ENCODE data around the gene PTBP1. TPM values are rescaled to one million over a fixed set of nuclear protein-coding genes. Genes with fewer than 3 reads are reported as not detected.
A peak's percentile ranks its signal among the peaks of the same experiment; 100 is the strongest.

Gene PTBP1
- total and polyA plus RNA-seq, 2 of the 13 experiments (the other 11 are each of a cell fraction or from before 2014, with no cell fraction given) = 195 to 288 TPM

DNA sequence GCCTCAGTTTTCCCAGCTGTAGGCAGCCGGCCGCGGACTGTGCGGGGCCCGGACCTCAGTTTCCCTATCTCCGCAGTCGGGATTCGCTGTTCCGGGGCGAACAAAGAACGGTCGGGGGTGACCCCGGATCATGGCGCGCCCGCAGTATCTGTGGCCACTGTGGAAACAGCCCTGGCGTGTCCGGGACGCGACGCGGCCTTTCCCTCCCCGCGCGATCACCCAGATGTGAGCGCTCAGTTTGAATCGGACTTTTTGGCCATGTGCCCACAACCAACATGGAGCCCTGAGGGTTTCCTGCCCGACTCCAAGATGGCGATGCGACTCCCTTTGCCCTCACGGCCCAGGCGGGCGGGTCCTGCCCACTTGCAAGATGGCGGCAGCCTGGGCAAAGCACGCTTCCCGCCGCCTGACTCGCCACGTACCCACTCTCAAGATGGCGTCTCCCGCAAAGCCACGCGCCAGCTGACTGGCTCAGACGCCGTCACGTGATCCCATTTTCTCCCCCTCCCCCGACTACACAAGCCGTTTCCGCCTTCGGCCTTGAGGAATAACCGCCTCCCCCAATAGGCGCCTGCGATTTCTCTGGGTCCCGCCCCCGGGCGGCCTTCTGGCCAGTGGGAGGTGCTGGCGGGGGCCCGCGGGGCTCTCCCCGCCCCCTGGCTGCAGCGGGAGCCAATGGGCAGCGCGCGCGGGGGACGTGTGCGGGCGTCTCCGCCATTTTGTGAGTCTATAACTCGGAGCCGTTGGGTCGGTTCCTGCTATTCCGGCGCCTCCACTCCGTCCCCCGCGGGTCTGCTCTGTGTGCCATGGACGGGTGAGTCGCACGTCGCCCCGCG lies at the start of gene PTBP1 (continued):
- TF ChIP-seq ZC3H4 (CRISPR knock-in tag; IDR thresholded peaks at IDR 0.05; ENCODE audit: borderline replicate concordance) (no peak), ZNF607 (CRISPR knock-in tag; IDR thresholded peaks at IDR 0.05; ENCODE audit: borderline replicate concordance) (no peak; the same call in 1 of the 2 replicates), NR1H2 (CRISPR knock-in tag; IDR thresholded peaks at IDR 0.05; ENCODE audit: borderline replicate concordance, low read depth) (no peak), ZNF878 (CRISPR knock-in tag; IDR thresholded peaks at IDR 0.05) (peak; percentile 81), KMT2B (CRISPR knock-in tag; IDR thresholded peaks at IDR 0.05) (peak; percentile 52; the same call in 1 of the 2 replicates), MAZ (IDR thresholded peaks at IDR 0.05; ENCODE audit: borderline replicate concordance, low read depth, low read length) (peak; percentile 38; the same call in 1 of the 2 replicates), MAZ (CRISPR knock-in tag; IDR thresholded peaks at IDR 0.05; ENCODE audit: low read depth) (no peak; the same call in 1 of the 2 replicates), BRCA1 (CRISPR knock-in tag; IDR thresholded peaks at IDR 0.05) (no peak; the same call in 1 of the 2 replicates), PRMT3 (CRISPR knock-in tag; IDR thresholded peaks at IDR 0.05; ENCODE audit: borderline replicate concordance, low read depth) (no peak), ZNF589 (CRISPR knock-in tag; conservative IDR thresholded peaks at IDR 0.05) (no peak), ZNF672 (CRISPR knock-in tag; IDR thresholded peaks at IDR 0.05) (no peak), NFYC (CRISPR knock-in tag; IDR thresholded peaks at IDR 0.05) (peak; percentile 96), ZNF766 (CRISPR knock-in tag; IDR thresholded peaks at IDR 0.05; ENCODE audit: borderline replicate concordance) (no peak), SOX5 (CRISPR knock-in tag; IDR thresholded peaks at IDR 0.05; ENCODE audit: borderline replicate concordance) (peak; percentile 62; the same call in 1 of the 2 replicates), BRD4 (CRISPR knock-in tag; IDR thresholded peaks at IDR 0.05) (peak; percentile 94)
- TF ChIP-seq, protein P1, sequence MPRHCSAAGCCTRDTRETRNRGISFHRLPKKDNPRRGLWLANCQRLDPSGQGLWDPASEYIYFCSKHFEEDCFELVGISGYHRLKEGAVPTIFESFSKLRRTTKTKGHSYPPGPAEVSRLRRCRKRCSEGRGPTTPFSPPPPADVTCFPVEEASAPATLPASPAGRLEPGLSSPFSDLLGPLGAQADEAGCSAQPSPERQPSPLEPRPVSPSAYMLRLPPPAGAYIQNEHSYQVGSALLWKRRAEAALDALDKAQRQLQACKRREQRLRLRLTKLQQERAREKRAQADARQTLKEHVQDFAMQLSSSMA (CRISPR knock-in tag; IDR thresholded peaks at IDR 0.05) = peak; percentile 98
- TF ChIP-seq, protein P2, sequence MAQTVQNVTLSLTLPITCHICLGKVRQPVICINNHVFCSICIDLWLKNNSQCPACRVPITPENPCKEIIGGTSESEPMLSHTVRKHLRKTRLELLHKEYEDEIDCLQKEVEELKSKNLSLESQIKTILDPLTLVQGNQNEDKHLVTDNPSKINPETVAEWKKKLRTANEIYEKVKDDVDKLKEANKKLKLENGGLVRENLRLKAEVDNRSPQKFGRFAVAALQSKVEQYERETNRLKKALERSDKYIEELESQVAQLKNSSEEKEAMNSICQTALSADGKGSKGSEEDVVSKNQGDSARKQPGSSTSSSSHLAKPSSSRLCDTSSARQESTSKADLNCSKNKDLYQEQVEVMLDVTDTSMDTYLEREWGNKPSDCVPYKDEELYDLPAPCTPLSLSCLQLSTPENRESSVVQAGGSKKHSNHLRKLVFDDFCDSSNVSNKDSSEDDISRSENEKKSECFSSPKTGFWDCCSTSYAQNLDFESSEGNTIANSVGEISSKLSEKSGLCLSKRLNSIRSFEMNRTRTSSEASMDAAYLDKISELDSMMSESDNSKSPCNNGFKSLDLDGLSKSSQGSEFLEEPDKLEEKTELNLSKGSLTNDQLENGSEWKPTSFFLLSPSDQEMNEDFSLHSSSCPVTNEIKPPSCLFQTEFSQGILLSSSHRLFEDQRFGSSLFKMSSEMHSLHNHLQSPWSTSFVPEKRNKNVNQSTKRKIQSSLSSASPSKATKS (CRISPR knock-in tag; IDR thresholded peaks at IDR 0.05) = no peak
- TF ChIP-seq, protein P3, sequence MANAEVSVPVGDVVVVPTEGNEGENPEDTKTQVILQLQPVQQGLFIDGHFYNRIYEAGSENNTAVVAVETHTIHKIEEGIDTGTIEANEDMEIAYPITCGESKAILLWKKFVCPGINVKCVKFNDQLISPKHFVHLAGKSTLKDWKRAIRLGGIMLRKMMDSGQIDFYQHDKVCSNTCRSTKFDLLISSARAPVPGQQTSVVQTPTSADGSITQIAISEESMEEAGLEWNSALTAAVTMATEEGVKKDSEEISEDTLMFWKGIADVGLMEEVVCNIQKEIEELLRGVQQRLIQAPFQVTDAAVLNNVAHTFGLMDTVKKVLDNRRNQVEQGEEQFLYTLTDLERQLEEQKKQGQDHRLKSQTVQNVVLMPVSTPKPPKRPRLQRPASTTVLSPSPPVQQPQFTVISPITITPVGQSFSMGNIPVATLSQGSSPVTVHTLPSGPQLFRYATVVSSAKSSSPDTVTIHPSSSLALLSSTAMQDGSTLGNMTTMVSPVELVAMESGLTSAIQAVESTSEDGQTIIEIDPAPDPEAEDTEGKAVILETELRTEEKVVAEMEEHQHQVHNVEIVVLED (CRISPR knock-in tag; IDR thresholded peaks at IDR 0.05; ENCODE audit: borderline replicate concordance) = peak; percentile 94
- TF ChIP-seq, protein P4, sequence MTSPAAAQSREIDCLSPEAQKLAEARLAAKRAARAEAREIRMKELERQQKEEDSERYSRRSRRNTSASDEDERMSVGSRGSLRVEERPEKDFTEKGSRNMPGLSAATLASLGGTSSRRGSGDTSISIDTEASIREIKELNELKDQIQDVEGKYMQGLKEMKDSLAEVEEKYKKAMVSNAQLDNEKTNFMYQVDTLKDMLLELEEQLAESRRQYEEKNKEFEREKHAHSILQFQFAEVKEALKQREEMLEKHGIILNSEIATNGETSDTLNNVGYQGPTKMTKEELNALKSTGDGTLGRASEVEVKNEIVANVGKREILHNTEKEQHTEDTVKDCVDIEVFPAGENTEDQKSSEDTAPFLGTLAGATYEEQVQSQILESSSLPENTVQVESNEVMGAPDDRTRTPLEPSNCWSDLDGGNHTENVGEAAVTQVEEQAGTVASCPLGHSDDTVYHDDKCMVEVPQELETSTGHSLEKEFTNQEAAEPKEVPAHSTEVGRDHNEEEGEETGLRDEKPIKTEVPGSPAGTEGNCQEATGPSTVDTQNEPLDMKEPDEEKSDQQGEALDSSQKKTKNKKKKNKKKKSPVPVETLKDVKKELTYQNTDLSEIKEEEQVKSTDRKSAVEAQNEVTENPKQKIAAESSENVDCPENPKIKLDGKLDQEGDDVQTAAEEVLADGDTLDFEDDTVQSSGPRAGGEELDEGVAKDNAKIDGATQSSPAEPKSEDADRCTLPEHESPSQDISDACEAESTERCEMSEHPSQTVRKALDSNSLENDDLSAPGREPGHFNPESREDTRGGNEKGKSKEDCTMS (CRISPR knock-in tag; conservative IDR thresholded peaks at IDR 0.05) = no peak
- TF ChIP-seq, protein P5, sequence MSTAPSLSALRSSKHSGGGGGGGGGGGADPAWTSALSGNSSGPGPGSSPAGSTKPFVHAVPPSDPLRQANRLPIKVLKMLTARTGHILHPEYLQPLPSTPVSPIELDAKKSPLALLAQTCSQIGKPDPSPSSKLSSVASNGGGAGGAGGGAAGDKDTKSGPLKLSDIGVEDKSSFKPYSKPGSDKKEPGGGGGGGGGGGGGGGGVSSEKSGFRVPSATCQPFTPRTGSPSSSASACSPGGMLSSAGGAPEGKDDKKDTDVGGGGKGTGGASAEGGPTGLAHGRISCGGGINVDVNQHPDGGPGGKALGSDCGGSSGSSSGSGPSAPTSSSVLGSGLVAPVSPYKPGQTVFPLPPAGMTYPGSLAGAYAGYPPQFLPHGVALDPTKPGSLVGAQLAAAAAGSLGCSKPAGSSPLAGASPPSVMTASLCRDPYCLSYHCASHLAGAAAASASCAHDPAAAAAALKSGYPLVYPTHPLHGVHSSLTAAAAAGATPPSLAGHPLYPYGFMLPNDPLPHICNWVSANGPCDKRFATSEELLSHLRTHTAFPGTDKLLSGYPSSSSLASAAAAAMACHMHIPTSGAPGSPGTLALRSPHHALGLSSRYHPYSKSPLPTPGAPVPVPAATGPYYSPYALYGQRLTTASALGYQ (CRISPR knock-in tag; IDR thresholded peaks at IDR 0.05) = 0 out of 2 replicates have a peak, but pooled peaks have one; percentile 18
